Measurements from ENCODE around the gene SORBS2. TPM values are rescaled to one million over a fixed set of nuclear protein-coding genes. Genes with fewer than 3 reads are reported as not detected.
A peak's percentile ranks its signal among the peaks of the same experiment; 100 is the strongest.

The SORBS2 gene
- total RNA-seq, 4 donors from 2014 or later: 290 to 437 (median 377) TPM

DNA sequence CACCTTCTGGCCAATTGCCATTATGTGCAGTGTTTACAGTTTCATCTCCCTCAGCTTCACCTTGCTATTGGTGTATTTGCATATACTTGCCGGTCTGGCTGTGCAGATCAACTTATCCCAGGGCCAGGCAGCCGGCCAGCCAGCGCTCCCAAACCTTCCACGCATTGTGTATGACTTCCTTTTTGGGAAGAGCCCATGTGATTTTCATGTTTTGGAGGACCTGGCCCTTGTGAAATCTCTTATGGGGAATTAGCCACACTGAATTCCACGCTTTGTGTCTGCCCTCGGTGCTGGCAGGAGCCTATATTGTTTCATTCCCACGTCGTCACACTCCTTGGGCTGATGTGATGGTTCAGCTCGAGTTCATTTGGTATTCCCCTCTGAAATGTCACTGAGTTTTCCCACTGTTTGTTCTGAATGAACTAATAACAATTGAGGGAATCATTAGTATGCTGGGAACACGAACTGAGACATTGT is 270.7 kb downstream of the SORBS2 start:
- Histone ChIP-seq H3K36me3 (no peaks in the 10 kb centered on the region), H3K4me1 (peaks cover 25 to 29% of the 10 kb centered on the region in 2 donors), H3K9me3 (no peaks in the 10 kb centered on the region), H3K4me3 (replicated peaks in 1 of 3) (no peak overlapping the region), H3K27ac (peak overlapping the region; percentile 75 to 80 (median 77)), H3K27me3 (no peaks in the 10 kb centered on the region)
- DNase-seq: peak; percentile 75 to 77
- 11 to 21% methylated on average over 10 of the region's 10 CpGs for WGBS, 2 donors
- TF ChIP-seq, protein P1, sequence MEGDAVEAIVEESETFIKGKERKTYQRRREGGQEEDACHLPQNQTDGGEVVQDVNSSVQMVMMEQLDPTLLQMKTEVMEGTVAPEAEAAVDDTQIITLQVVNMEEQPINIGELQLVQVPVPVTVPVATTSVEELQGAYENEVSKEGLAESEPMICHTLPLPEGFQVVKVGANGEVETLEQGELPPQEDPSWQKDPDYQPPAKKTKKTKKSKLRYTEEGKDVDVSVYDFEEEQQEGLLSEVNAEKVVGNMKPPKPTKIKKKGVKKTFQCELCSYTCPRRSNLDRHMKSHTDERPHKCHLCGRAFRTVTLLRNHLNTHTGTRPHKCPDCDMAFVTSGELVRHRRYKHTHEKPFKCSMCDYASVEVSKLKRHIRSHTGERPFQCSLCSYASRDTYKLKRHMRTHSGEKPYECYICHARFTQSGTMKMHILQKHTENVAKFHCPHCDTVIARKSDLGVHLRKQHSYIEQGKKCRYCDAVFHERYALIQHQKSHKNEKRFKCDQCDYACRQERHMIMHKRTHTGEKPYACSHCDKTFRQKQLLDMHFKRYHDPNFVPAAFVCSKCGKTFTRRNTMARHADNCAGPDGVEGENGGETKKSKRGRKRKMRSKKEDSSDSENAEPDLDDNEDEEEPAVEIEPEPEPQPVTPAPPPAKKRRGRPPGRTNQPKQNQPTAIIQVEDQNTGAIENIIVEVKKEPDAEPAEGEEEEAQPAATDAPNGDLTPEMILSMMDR (IDR thresholded peaks at IDR 0.05): no peak
- peak in 1 of 2 donors; percentile 59 for TF ChIP-seq POLR2A (IDR thresholded peaks at IDR 0.05)
- intact Hi-C loops (cut with DNase I): no loop called here

DNA sequence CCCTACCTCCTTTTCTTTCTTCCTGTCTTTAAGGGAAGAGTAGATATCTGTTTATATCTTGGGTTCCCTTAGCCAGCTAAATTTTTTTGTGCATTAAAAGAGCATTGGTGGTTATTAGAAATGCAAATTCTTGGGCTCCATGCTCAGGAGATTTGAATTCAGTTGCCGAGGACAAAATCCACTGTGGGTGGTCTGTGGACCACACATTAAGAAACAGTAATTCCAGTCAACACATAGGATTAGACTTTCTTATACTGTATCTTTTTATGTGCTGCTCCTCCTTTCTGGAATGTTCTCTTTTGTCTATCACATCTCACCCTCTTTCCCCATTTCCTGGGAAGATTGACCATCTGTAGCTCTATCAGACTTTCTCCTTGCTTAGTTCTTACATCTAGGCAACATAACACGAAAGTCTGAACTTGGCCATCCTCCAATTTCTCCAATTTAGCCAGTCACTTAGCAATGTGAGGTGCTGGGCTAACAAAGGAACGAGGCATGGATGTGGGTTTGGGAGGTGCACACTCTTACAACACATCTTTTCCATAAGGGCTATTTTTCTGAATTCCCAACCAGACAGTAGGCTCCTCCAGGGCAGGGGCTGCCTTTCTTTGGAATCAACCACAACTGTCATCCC is 271.4 kb downstream of the SORBS2 start:
- no peak for TF ChIP-seq POLR2A (IDR thresholded peaks at IDR 0.05)
- TF ChIP-seq, protein P1 (IDR thresholded peaks at IDR 0.05): no peak
- peak overlapping the region; percentile 75 to 80 (median 77) for H3K27ac ChIP-seq
- H3K27me3 ChIP-seq: no peaks in the 10 kb centered on the region
- H3K4me1 ChIP-seq: peaks cover 25 to 34% of the 10 kb centered on the region in 2 donors
- WGBS, 2 donors: 75 to 84% methylated on average over 3 of the region's 3 CpGs
- intact Hi-C loops (cut with DNase I): no loop called here
- DNase-seq: no peak
- no peaks in the 10 kb centered on the region for H3K36me3 ChIP-seq
- no peak overlapping the region for H3K4me3 ChIP-seq (replicated peaks in 1 of 3)
- no peaks in the 10 kb centered on the region for H3K9me3 ChIP-seq

DNA sequence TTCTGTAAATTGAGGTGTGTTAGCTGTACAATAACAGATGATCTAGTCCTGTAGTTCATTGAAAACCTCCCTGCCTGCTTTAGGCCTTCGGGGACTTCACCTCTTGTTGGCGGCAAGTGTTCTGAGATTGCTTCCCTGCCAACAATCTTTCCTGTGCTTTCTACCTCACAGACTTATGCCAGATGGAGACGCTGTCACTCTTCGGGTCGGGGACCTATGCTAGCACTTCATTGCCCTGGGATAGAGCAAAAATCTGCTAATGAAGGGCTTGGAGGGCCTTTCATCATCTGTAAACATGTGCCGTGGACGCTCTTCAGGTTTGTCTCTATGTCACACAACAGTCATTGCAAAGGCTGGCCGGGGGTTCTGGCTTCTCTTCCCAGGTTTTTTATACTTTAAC is 272.0 kb downstream of the SORBS2 start:
- Histone ChIP-seq H3K4me1 (peaks cover 25 to 34% of the 10 kb centered on the region in 2 donors), H3K4me3 (replicated peaks in 1 of 3) (no peak overlapping the region), H3K27ac (peak overlapping the region in 1 of 3 donors; percentile 80), H3K9me3 (no peaks in the 10 kb centered on the region), H3K36me3 (no peaks in the 10 kb centered on the region), H3K27me3 (no peaks in the 10 kb centered on the region)
- 89 to 93% methylated on average over 8 of the region's 8 CpGs for WGBS, 2 donors
- intact Hi-C loops (cut with DNase I): no loop called here
- DNase-seq: no peak
- TF ChIP-seq, protein P1 (IDR thresholded peaks at IDR 0.05): no peak
- no peak for TF ChIP-seq POLR2A (IDR thresholded peaks at IDR 0.05)

DNA sequence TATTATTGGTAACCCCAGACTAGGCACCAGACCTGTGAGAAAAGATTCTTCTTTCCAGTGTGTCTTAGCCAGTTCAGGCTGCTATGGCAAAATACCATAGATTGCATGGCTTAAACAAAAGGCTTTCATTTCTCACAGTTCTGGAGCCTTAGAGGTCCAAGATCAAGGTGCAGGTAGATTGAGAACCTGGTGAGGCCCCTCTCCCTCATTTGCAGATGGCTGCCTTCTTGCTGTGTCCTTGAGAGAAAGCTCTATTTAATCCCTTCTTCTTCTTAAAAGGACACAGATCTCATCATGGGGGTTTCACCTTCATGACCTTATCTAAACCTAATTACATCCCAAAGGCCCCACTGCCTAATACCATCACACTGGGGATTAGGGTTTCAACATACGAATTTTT is 273.2 kb downstream of the SORBS2 start:
- 68 to 70% methylated on average over 1 of the region's 1 CpG for WGBS, 2 donors
- no peaks in the 10 kb centered on the region for H3K27me3 ChIP-seq
- H3K36me3 ChIP-seq: no peaks in the 10 kb centered on the region
- intact Hi-C loops (cut with DNase I): no loop called here
- H3K9me3 ChIP-seq: no peaks in the 10 kb centered on the region
- peaks cover 25 to 34% of the 10 kb centered on the region in 2 donors for H3K4me1 ChIP-seq
- H3K27ac ChIP-seq: no peak overlapping the region
- no peak for DNase-seq
- TF ChIP-seq POLR2A (IDR thresholded peaks at IDR 0.05): no peak
- TF ChIP-seq, protein P1 (IDR thresholded peaks at IDR 0.05): no peak
- H3K4me3 ChIP-seq (replicated peaks in 1 of 3): no peak overlapping the region

DNA sequence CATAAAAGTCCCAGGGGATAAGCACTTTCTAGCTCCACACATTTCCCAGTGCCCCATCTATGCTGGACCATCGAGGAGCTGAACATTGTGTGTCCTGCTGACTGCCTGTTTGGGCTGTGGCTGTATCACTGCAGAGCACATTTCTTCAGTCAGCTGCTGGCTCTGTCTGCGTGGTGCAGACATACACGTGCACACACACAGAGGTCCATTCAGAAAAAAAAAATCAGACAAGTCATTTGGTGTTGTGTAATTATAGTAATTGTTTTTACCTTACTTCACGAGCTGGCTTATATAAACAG is 275.6 kb downstream of the SORBS2 start:
- no peak overlapping the region for H3K4me3 ChIP-seq (replicated peaks in 1 of 3)
- H3K4me1 ChIP-seq: peaks cover 6 to 14% of the 10 kb centered on the region in 2 donors
- peak; percentile 32 to 55 for DNase-seq
- no peaks in the 10 kb centered on the region for H3K27me3 ChIP-seq
- no peaks in the 10 kb centered on the region for H3K9me3 ChIP-seq
- no peaks in the 10 kb centered on the region for H3K36me3 ChIP-seq
- TF ChIP-seq, protein P1 (IDR thresholded peaks at IDR 0.05): no peak
- peak in 1 of 2 donors; percentile 32 for TF ChIP-seq POLR2A (IDR thresholded peaks at IDR 0.05)
- intact Hi-C loops (cut with DNase I): no loop called here
- H3K27ac ChIP-seq: peak overlapping the region in 1 of 3 donors; percentile 96
- 28 to 31% methylated on average over 4 of the region's 4 CpGs for WGBS, 2 donors

Measured in thyroid gland (tissue), 4 donors.